ENCODE data around the gene FBXW12. TPM values are rescaled to one million over a fixed set of nuclear protein-coding genes. Genes with fewer than 3 reads are reported as not detected.

Gene FBXW12
- total RNA-seq, 1 donor from 2014 or later = 0.82 TPM

- no peaks in the 10 kb centered on the region for H3K36me3 Mint-ChIP-seq
- Histone ChIP-seq H3K4me3 (no peak overlapping the region), H3K4me2 (no peak overlapping the region), H4K20me1 (ENCODE audit: low read depth) (no peaks in the 10 kb centered on the region), H3K4me1 (no peaks in the 10 kb centered on the region), H3F3A (ENCODE audit: low read depth) (no peaks in the 10 kb centered on the region), H3K9me3 (ENCODE audit: low read depth) (no peaks in the 10 kb centered on the region), H3K36me3 (no peaks in the 10 kb centered on the region), H3K27ac (no peak overlapping the region), H3K79me2 (ENCODE audit: low read depth) (no peaks in the 10 kb centered on the region), H3K27me3 (peaks cover 12% of the 10 kb centered on the region), H2AFZ (replicated peaks) (no peak overlapping the region), H3K9ac (no peak overlapping the region)
- TF ChIP-seq CTCF (IDR thresholded peaks at IDR 0.05) (no peak), EZH2phosphoT487 (IDR thresholded peaks at IDR 0.05) (no peak), EZH2 (IDR thresholded peaks at IDR 0.05) (no peak)
- H3K9me3 Mint-ChIP-seq = no peaks in the 10 kb centered on the region
- DNase-seq (ENCODE audit: low spot score) = no peak
- no peaks in the 10 kb centered on the region for H3K4me1 Mint-ChIP-seq
- no peak overlapping the region for H3K4me3 Mint-ChIP-seq
- H3K27me3 Mint-ChIP-seq (ENCODE audit: insufficient read depth, low read depth) = no peaks in the 10 kb centered on the region
- no peak overlapping the region for H3K27ac Mint-ChIP-seq
Measured at GRCh38 chr3:48344867-48345507, 27.0 kb upstream of the FBXW12 start.

- H3K9me3 ChIP-seq (ENCODE audit: low read depth) = no peaks in the 10 kb centered on the region
Measured at GRCh38 chr3:48345946-48346572, 26.0 kb upstream of the FBXW12 start.

GRCh38 chr3:48347500-48347899, 24.5 kb upstream of the FBXW12 start:
- Mint-ChIP-seq H3K27me3 (ENCODE audit: insufficient read depth, low read depth) (no peaks in the 10 kb centered on the region), H3K9me3 (no peaks in the 10 kb centered on the region), H3K36me3 (no peaks in the 10 kb centered on the region), H3K27ac (no peak overlapping the region), H3K4me3 (no peak overlapping the region), H3K4me1 (no peaks in the 10 kb centered on the region)
- H3K27me3 ChIP-seq = peaks cover 21% of the 10 kb centered on the region
- H3K9ac ChIP-seq = no peak overlapping the region
- H3K27ac ChIP-seq = no peak overlapping the region
- no peaks in the 10 kb centered on the region for H3K9me3 ChIP-seq (ENCODE audit: low read depth)
- H3K4me3 ChIP-seq = no peak overlapping the region
- no peak overlapping the region for H2AFZ ChIP-seq (replicated peaks)
- no peaks in the 10 kb centered on the region for H3F3A ChIP-seq (ENCODE audit: low read depth)
- TF ChIP-seq EZH2phosphoT487 (IDR thresholded peaks at IDR 0.05) (no peak), CTCF (IDR thresholded peaks at IDR 0.05) (no peak), EZH2 (IDR thresholded peaks at IDR 0.05) (no peak)
- H3K4me1 ChIP-seq = no peaks in the 10 kb centered on the region
- H3K36me3 ChIP-seq = no peaks in the 10 kb centered on the region
- H3K79me2 ChIP-seq (ENCODE audit: low read depth) = no peaks in the 10 kb centered on the region
- no peak for DNase-seq (ENCODE audit: low spot score)
- H4K20me1 ChIP-seq (ENCODE audit: low read depth) = no peaks in the 10 kb centered on the region
- H3K4me2 ChIP-seq = no peak overlapping the region

More at GRCh38 chr3:48345946-48346572, 26.0 kb upstream of the FBXW12 start:
- Histone ChIP-seq H3K9ac (no peak overlapping the region), H3K4me3 (no peak overlapping the region), H2AFZ (replicated peaks) (no peak overlapping the region), H3K36me3 (no peaks in the 10 kb centered on the region), H3K27ac (no peak overlapping the region), H3F3A (ENCODE audit: low read depth) (no peaks in the 10 kb centered on the region), H4K20me1 (ENCODE audit: low read depth) (no peaks in the 10 kb centered on the region), H3K4me1 (no peaks in the 10 kb centered on the region), H3K27me3 (peaks cover 12% of the 10 kb centered on the region), H3K4me2 (no peak overlapping the region), H3K79me2 (ENCODE audit: low read depth) (no peaks in the 10 kb centered on the region)
- Mint-ChIP-seq H3K4me1 (no peaks in the 10 kb centered on the region), H3K4me3 (no peak overlapping the region), H3K27ac (no peak overlapping the region), H3K27me3 (ENCODE audit: insufficient read depth, low read depth) (no peaks in the 10 kb centered on the region), H3K9me3 (no peaks in the 10 kb centered on the region), H3K36me3 (no peaks in the 10 kb centered on the region)
- TF ChIP-seq EZH2 (IDR thresholded peaks at IDR 0.05) (no peak), CTCF (IDR thresholded peaks at IDR 0.05) (no peak), EZH2phosphoT487 (IDR thresholded peaks at IDR 0.05) (no peak)
- DNase-seq (ENCODE audit: low spot score) = no peak

All from neural progenitor cell (in vitro differentiated cells).